HCT116 (cell line): Measurements from ENCODE around the gene ZNRF2. TPM values are rescaled to one million over a fixed set of nuclear protein-coding genes. Genes with fewer than 3 reads are reported as not detected.

Experiments
- ATAC-seq: fragments of 200-7000 bp; cut with Tn5 transposase; 2 replicates; pipeline ENCODE4 v1.9.1; 2020; ENCODE audit warnings: mild to moderate bottlenecking, moderate library complexity
- BruUV-seq: library from RNA; stranded (reverse); fragments of 400-500 nt; replicated peaks from 2 replicates; lab custom pipeline; 2021; lab: Mats Ljungman, UMichigan
- CTCF ChIA-PET: fragments of 300-600 bp; sonication (Branson Sonifier 250); formaldehyde crosslinking; loops from one replicate; lab custom pipeline; 2021; ENCODE audit warnings: antibody characterized with exemption; lab: Charles Lee
- POLR2A ChIA-PET: fragments of 300-600, 350-600 bp; sonication (Branson Sonifier 250); formaldehyde crosslinking; loops from one replicate; lab custom pipeline; 2021; ENCODE audit warnings: antibody characterized with exemption; lab: Charles Lee
- RAD21 ChIA-PET, 2 experiments: fragments of 300-600 bp; sonication (Branson Sonifier 250); formaldehyde crosslinking; loops; one replicate each; lab custom pipeline; 2023; ENCODE audit warnings: low total read pairs in 2 of 2; ENCODE audit not compliant: uncharacterized antibody in 2 of 2, unreplicated experiment in 2 of 2, low non-redundant PET in 1 of 2; lab: Charles Lee
- DNase-seq: peaks from one replicate; pipeline ENCODE4 v3.0.0-alpha.2; 2010; ENCODE audit warnings: low read depth, low spot score
- H2AFZ ChIP-seq: fragments of 200-600 bp; shearing (Covaris generic), sonication (generic); 2 replicates; pipeline ENCODE4 v1.6.1; 2017; ENCODE audit warnings: low read depth, mixed run types, mixed read lengths, antibody characterized with exemption, low read length; ENCODE audit not compliant: poor library complexity, severe bottlenecking
- H3K27ac ChIP-seq: 2 replicates; pipeline ENCODE4 v1.5.1; 2012; ENCODE audit warnings: low read depth, low read length
- H3K27me3 ChIP-seq: fragments of 200-600 bp; sonication (generic); 2 replicates; pipeline ENCODE4 v1.6.1; 2016; ENCODE audit warnings: mixed run types, low read length, mixed read lengths; ENCODE audit not compliant: insufficient read depth
- H3K36me3 ChIP-seq, 2 experiments: fragments of 200-500 bp in 1 of 2; fragments of 200-600 bp in 1 of 2; sonication (Bioruptor generic) in 1 of 2; sonication (generic) in 1 of 2; 2 replicates each; pipeline versions ENCODE4 v1.5.1 to v1.6.1; 2014 to 2016; ENCODE audit warnings: low read length in 2 of 2, inconsistent platforms in 1 of 2, mixed read lengths in 1 of 2, mixed run types in 1 of 2; ENCODE audit not compliant: insufficient read depth in 2 of 2, control insufficient read depth in 1 of 2
- H3K4me1 ChIP-seq, 2 experiments: fragments of 200-600 bp in 1 of 2; sonication (generic) in 1 of 2; 2 replicates each; pipeline versions ENCODE4 v1.5.1 to v1.6.1; 2012 to 2017; ENCODE audit warnings: low read length in 2 of 2, inconsistent platforms in 1 of 2, mild to moderate bottlenecking in 1 of 2, mixed read lengths in 1 of 2, mixed run types in 1 of 2, moderate library complexity in 1 of 2; ENCODE audit not compliant: insufficient read depth in 2 of 2, control insufficient read depth in 1 of 2
- H3K4me2 ChIP-seq: fragments of 200-600 bp; sonication (generic); 2 replicates; pipeline ENCODE4 v1.6.1; 2017; ENCODE audit warnings: mixed run types, low read length, mixed read lengths
- H3K4me3 ChIP-seq, 2 experiments: fragments of 200-600 bp in 1 of 2; sonication (generic) in 1 of 2; replicated peaks in 1 of 2; 2 replicates each; pipeline ENCODE4 v1.5.1; 2011 to 2016; ENCODE audit warnings: low read length in 2 of 2, control low read depth in 1 of 2, low read depth in 1 of 2, mild to moderate bottlenecking in 1 of 2, mixed read lengths in 1 of 2, mixed run types in 1 of 2
- H3K79me2 ChIP-seq: fragments of 200-600 bp; sonication (generic); 2 replicates; pipeline ENCODE4 v1.6.1; 2017; ENCODE audit warnings: mild to moderate bottlenecking, mixed run types, low read length, moderate library complexity, mixed read lengths; ENCODE audit not compliant: insufficient read depth
- H3K9ac ChIP-seq: fragments of 200-600 bp; sonication (generic); 2 replicates; pipeline ENCODE4 v1.6.1; 2016; ENCODE audit warnings: low read length, mixed read lengths
- H3K9me2 ChIP-seq: fragments of 200-600 bp; sonication (generic), shearing (Covaris generic); 2 replicates; pipeline ENCODE4 v1.6.1; 2017; ENCODE audit warnings: mixed run types, mild to moderate bottlenecking, moderate library complexity; ENCODE audit not compliant: insufficient read depth
- H3K9me3 ChIP-seq, 2 experiments: fragments of 200-500 bp in 1 of 2; fragments of 200-600 bp in 1 of 2; sonication (Bioruptor generic) in 1 of 2; sonication (generic) in 1 of 2; 2 replicates each; pipeline ENCODE4 v1.6.1; 2014 to 2017; ENCODE audit warnings: low read length in 2 of 2, mixed read lengths in 2 of 2, inconsistent platforms in 1 of 2, low read depth in 1 of 2, mild to moderate bottlenecking in 1 of 2, mixed run types in 1 of 2, moderate library complexity in 1 of 2; ENCODE audit not compliant: control insufficient read depth in 1 of 2, insufficient read depth in 1 of 2
- H4K20me1 ChIP-seq: fragments of 200-600 bp; sonication (generic), shearing (Covaris generic); 2 replicates; pipeline ENCODE4 v1.6.1; 2017; ENCODE audit warnings: mixed run types, mild to moderate bottlenecking, moderate library complexity; ENCODE audit not compliant: insufficient read depth
- CEBPB ChIP-seq: IDR thresholded peaks from 2 replicates; pipeline ENCODE4 v1.6.1; 2012; ENCODE audit warnings: low read depth
- CTCF ChIP-seq, 3 experiments: fragments of 200-600 bp in 1 of 3; sonication (generic) in 1 of 3; IDR thresholded peaks in 2 of 3; conservative IDR thresholded peaks in 1 of 3; 2 replicates each; pipeline ENCODE4 v1.5.1; 2012 to 2017; ENCODE audit warnings: low read depth in 2 of 3, low read length in 2 of 3, antibody characterized with exemption in 1 of 3, borderline replicate concordance in 1 of 3, control low read depth in 1 of 3, mild to moderate bottlenecking in 1 of 3, mixed read lengths in 1 of 3, mixed run types in 1 of 3, moderate library complexity in 1 of 3; ENCODE audit not compliant: insufficient read depth in 1 of 3
- ELF1 ChIP-seq: IDR thresholded peaks from 2 replicates; pipeline ENCODE4 v1.6.1; 2012; ENCODE audit warnings: low read depth, borderline replicate concordance
- EZH2 ChIP-seq: fragments of 200-600 bp; sonication (generic); IDR thresholded peaks from 2 replicates; pipeline ENCODE4 v1.6.1; 2017; ENCODE audit warnings: antibody characterized with exemption, mixed run types
- FOSL1 ChIP-seq: IDR thresholded peaks from 2 replicates; pipeline ENCODE4 v1.6.1; 2012; ENCODE audit warnings: low read depth
- MAX ChIP-seq: IDR thresholded peaks from 2 replicates; pipeline ENCODE4 v1.6.1; 2012
- POLR2A ChIP-seq: IDR thresholded peaks from 2 replicates; pipeline ENCODE4 v1.7.0; 2011; ENCODE audit warnings: borderline replicate concordance; ENCODE audit not compliant: insufficient read depth, insufficient read length; ENCODE audit errors: extremely low read depth
- RAD21 ChIP-seq: IDR thresholded peaks from 2 replicates; pipeline ENCODE4 v1.6.1; 2012; ENCODE audit warnings: low read depth, mild to moderate bottlenecking
- YY1 ChIP-seq: IDR thresholded peaks from 2 replicates; pipeline ENCODE4 v1.6.1; 2011; ENCODE audit warnings: low read length, low read depth, moderate library complexity, mild to moderate bottlenecking; ENCODE audit not compliant: insufficient replicate concordance; ENCODE audit errors: extremely low read depth
- ZFX ChIP-seq: fragments of 450-650 bp; IDR thresholded peaks from 2 replicates; pipeline ENCODE4 v1.6.1; 2017
- ZNF274 ChIP-seq: fragments of 200-500 bp; sonication (Bioruptor generic); IDR thresholded peaks from 2 replicates; pipeline ENCODE4 v1.6.1; 2014; ENCODE audit warnings: mild to moderate bottlenecking, low read depth, low read length, inconsistent platforms
- intact Hi-C: fragments of 100-400 bp; cut with micrococcal nuclease; formaldehyde crosslinking; loops from 2 replicates; pipeline ENCODE4 v1.10.0; 2022
- total RNA-seq: library from RNA; stranded (reverse); gene quantifications from one replicate; pipeline ENCODE4 v1.2.1, GENCODE V29; 2021; ENCODE audit not compliant: unreplicated experiment

ZNRF2 gene
- total RNA-seq, 1 experiment from 2014 or later: 10.2 TPM

GRCh38 chr7:30282735-30283134, 1.7 kb upstream of the ZNRF2 start:
- H3K9me3 ChIP-seq: no peaks in the 10 kb centered on the region
- H3K4me1 ChIP-seq: peaks cover 11 to 16% of the 10 kb centered on the region in 2 experiments
- H3K79me2 ChIP-seq: peaks cover 19% of the 10 kb centered on the region
- no peaks in the 10 kb centered on the region for H3K9me2 ChIP-seq
- H3K4me2 ChIP-seq: no peak overlapping the region
- H3K9ac ChIP-seq: no peak overlapping the region
- H3K27ac ChIP-seq: no peak overlapping the region
- no peak overlapping the region for H2AFZ ChIP-seq
- no peak for DNase-seq
- CTCF ChIA-PET: no interaction called here
- no peaks in the 10 kb centered on the region for H4K20me1 ChIP-seq
- H3K27me3 ChIP-seq: no peaks in the 10 kb centered on the region
- TF ChIP-seq ELF1: no peak
- no peak for TF ChIP-seq MAX
- no peak for TF ChIP-seq RAD21
- TF ChIP-seq CEBPB: no peak
- TF ChIP-seq, all 23 proteins: peak for 0
- ChIA-PET RAD21 (no interaction called here), POLR2A (no interaction called here)
- ATAC-seq: no peak
- intact Hi-C loops: no loop called here
- no TSS peak for BruUV-seq
- Histone ChIP-seq H3K36me3 (no peaks in the 10 kb centered on the region), H3K4me3 (no peak overlapping the region)

- H3K27me3 ChIP-seq: no peaks in the 10 kb centered on the region
- H3K4me3 ChIP-seq: peak overlapping the region; percentile 69 to 85
- POLR2A ChIA-PET: no interaction called here
- H3K79me2 ChIP-seq: peaks cover 33% of the 10 kb centered on the region
- no peaks in the 10 kb centered on the region for H3K36me3 ChIP-seq
- peak overlapping the region; percentile 68 for H3K9ac ChIP-seq
- TF ChIP-seq POLR2A (peak; percentile 8), EZH2 (no peak), YY1 (no peak), CTCF (IDR thresholded peaks at IDR 0.05 in 2 of 3, conservative IDR thresholded peaks at IDR 0.05 in 1 of 3; ENCODE audit: borderline replicate concordance in 1 of 3, insufficient read depth in 1 of 3, low read depth in 2 of 3, low read length in 2 of 3) (no peak), FOSL1 (no peak), ZFX (peak; percentile 79), ZNF274 (no peak), MAX (no peak)
- peak; percentile 23 for ATAC-seq
- CTCF ChIA-PET: interaction anchor here (1.7 kb wide), 1 partner anchor 9 kb away, joined by 5 read pairs; no protein-coding TSS in a partner anchor
- RAD21 ChIA-PET: no interaction called here
- peak overlapping the region; percentile 69 for H3K4me2 ChIP-seq
- H3K27ac ChIP-seq: peak overlapping the region; percentile 97
- DNase-seq: no peak
- no peaks in the 10 kb centered on the region for H3K9me3 ChIP-seq
- no peak overlapping the region for H2AFZ ChIP-seq
- no peaks in the 10 kb centered on the region for H4K20me1 ChIP-seq
- no peaks in the 10 kb centered on the region for H3K9me2 ChIP-seq
- peaks cover 11 to 27% of the 10 kb centered on the region in 2 experiments for H3K4me1 ChIP-seq
- intact Hi-C loops: loop anchor here (2.0 kb wide), 1 partner anchor 280 kb away; no protein-coding TSS in a partner anchor
- no TSS peak for BruUV-seq
These were observed 704 bp downstream of the ZNRF2 start for GRCh38 chr7:30285067-30285535.
